HG02885 (cell line): Measurements from ENCODE around the gene PRDM12.
A peak's percentile ranks its signal among the peaks of the same experiment; 100 is the strongest.

Experiments used
- ATAC-seq: cut with Tn5 transposase; IDR thresholded peaks from one replicate; pipeline ENCODE4 v1.9.1; 2021; ENCODE audit warnings: mild to moderate bottlenecking; ENCODE audit not compliant: unreplicated experiment, poor library complexity

PRDM12 gene

GRCh38 chr9:130663258-130663976 is 977 bp upstream of the PRDM12 start:
- ATAC-seq, result no peak

GRCh38 chr9:130663977-130664250 is 480 bp upstream of the PRDM12 start:
- ATAC-seq, result no peak

- ATAC-seq, result no peak
Measured at GRCh38 chr9:130665029-130665430, 636 bp downstream of the PRDM12 start.

GRCh38 chr9:130665431-130666392 is 1.3 kb downstream of the PRDM12 start:
- ATAC-seq, result no peak

GRCh38 chr9:130666393-130667119 is 2.2 kb downstream of the PRDM12 start:
- ATAC-seq, result no peak

- ATAC-seq, result no peak
Measured at GRCh38 chr9:130667120-130667435, 2.7 kb downstream of the PRDM12 start.

- no peak for ATAC-seq
Measured at GRCh38 chr9:130668196-130668595, 3.8 kb downstream of the PRDM12 start.

- no peak for ATAC-seq
Measured at GRCh38 chr9:130668659-130669058, 4.3 kb downstream of the PRDM12 start.

- ATAC-seq, result no peak
Measured at GRCh38 chr9:130669965-130670364, 5.6 kb downstream of the PRDM12 start.

- ATAC-seq, result no peak
Measured at GRCh38 chr9:130670644-130671043, 6.2 kb downstream of the PRDM12 start.

GRCh38 chr9:130672466-130672865 is 8.1 kb downstream of the PRDM12 start:
- ATAC-seq, result no peak

- ATAC-seq, result no peak
Measured at GRCh38 chr9:130672933-130673615, 8.7 kb downstream of the PRDM12 start.

- ATAC-seq, result no peak
Measured at GRCh38 chr9:130675396-130675795, 11.0 kb downstream of the PRDM12 start.

GRCh38 chr9:130677252-130677651 is 12.9 kb downstream of the PRDM12 start:
- ATAC-seq, result no peak

- peak; percentile 64 for ATAC-seq
Measured at GRCh38 chr9:130680836-130681768, 16.7 kb downstream of the PRDM12 start.

- peak; percentile 25 for ATAC-seq
Measured at GRCh38 chr9:130681769-130682420, 17.5 kb downstream of the PRDM12 start.

GRCh38 chr9:130682421-130683121 is 18.2 kb downstream of the PRDM12 start:
- no peak for ATAC-seq

- ATAC-seq, result no peak
Measured at GRCh38 chr9:130685104-130685503, 20.7 kb downstream of the PRDM12 start.
